Pancreas (tissue), 10 donors: Measurements from ENCODE around the gene ANKRD2. TPM values are rescaled to one million over a fixed set of nuclear protein-coding genes. Genes with fewer than 3 reads are reported as not detected.

Experiments
- ATAC-seq, 4 donors: fragments of 200-7000 bp; cut with Tn5 transposase; one replicate each; pipeline versions ENCODE4 v1.8.0 to v1.9.1; 2020; ENCODE audit warnings: mild to moderate bottlenecking in 4 of 4, moderate library complexity in 4 of 4
- DNase-seq, 6 donors: peaks; one replicate each; pipeline ENCODE4 v3.0.0-alpha.2; 2020
- FAIRE-seq: peaks from 2 replicates; lab custom pipeline; 2012; peaks lifted over from hg19 to GRCh38; lab: Jason Lieb, UNC
- H3K27ac ChIP-seq, 4 donors: fragments of 200-600 bp; sonication (generic); 1 replicate in 3 of 4; 2 replicates in 1 of 4; pipeline versions ENCODE4 v1.5.0 to v1.8.0; 2020
- H3K27me3 ChIP-seq, 4 donors: fragments of 200-600 bp; one replicate each; pipeline ENCODE4 v1.8.0; 2021
- H3K36me3 ChIP-seq, 3 donors: fragments of 200-600 bp; sonication (generic) in 1 of 3; one replicate each; pipeline versions ENCODE4 v1.5.0 to v1.8.0; 2020 to 2021
- H3K4me1 ChIP-seq, 3 donors: fragments of 200-600 bp; one replicate each; pipeline ENCODE4 v1.8.0; 2021
- H3K4me3 ChIP-seq, 4 donors: fragments of 200-600 bp; sonication (generic) in 2 of 4; one replicate each; pipeline versions ENCODE4 v1.5.0 to v1.8.0; 2020 to 2021
- H3K9me3 ChIP-seq, 4 donors: fragments of 200-600 bp; one replicate each; pipeline ENCODE4 v1.8.0; 2021
- WGBS, 2 donors: extraction: QIAGEN DNeasy Blood & Tissue Kit; methylation state at CpG; one replicate each; pipeline ENCODE4 v1.1.7; 2013; 5-methylcytosine and 5-hydroxymethylcytosine counted together
- intact Hi-C, 3 donors: fragments of 100-400 bp; cut with DNase I; formaldehyde crosslinking; loops; one replicate each; pipeline versions ENCODE4 v1.11.1 to v1.14.2; 2022
- polyA plus RNA-seq, 2 donors: library from polyadenylated mRNA; stranded (reverse); fragments of 200-250 nt; gene quantifications; one replicate each; pipeline ENCODE4 v1.2.3, GENCODE V29; 2013
- total RNA-seq, 6 donors: library from RNA; stranded (reverse); fragmentation: NEBNext Ultra II Directional in 4 of 6; extraction: Animal tissue kit (Norgen Biotek cat#: 25700) in 4 of 6; gene quantifications; one replicate each; pipeline versions ENCODE4 v1.2.1 to v1.2.4, GENCODE V29; 2021 to 2023
- TF ChIP-seq, protein P1 (sequence below), 4 donors: fragments of 200-600 bp; sonication (generic) in 3 of 4; IDR thresholded peaks; one replicate each; pipeline versions ENCODE4 v1.5.0 to v1.8.0; 2021; ENCODE audit warnings: antibody characterized with exemption in 4 of 4
- donor health status: healthy with polysubstance abuse.
- donor health status: DM: no; HTN: no; CAD: no; lungs with moderate emphysema.
- donor health status: DM: no; HTN: no; CAD: no.
- donor health status: control.
- donor health status: control.
- donor health status: Bipolar disorder and iron deficiency.
- donor health status: DM: yes; HTN: yes; CAD: no.
- donor health status: DM: no; HTN: no; CAD: no.
- donor health status: DM: no; HTN: no; CAD: no.
- donor health status: DM: yes; HTN: yes; CAD: no.

ANKRD2 gene
- total and polyA plus RNA-seq, 8 donors = 0.12 to 1.6 (median 0.39) TPM

DNA sequence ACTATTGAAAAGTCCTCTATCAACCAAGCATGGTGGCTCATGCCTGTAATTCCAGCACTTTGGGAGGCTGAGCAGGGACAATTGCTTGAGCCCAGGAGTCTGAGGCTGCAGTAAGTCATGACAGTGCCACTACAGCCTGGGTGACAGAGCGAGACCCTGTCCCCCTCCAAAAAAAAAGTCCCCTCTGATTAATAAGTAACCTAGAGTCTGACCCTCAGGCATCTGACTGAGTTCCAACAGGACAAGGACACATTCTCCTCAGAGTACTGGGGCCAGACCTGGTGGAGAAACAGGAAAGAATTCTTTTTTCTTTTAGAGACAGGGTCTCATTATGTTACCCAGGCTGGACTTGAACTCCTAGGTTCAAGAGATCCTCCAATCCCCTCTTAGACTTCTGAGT, 50.7 kb downstream of the ANKRD2 start:
- 41 to 55% methylated on average over 1 of the region's 1 CpG for WGBS, 2 donors
- Histone ChIP-seq H3K36me3 (no peaks in the 10 kb centered on the region), H3K27ac (peak overlapping the region in 1 of 4 donors; percentile 27), H3K27me3 (no peaks in the 10 kb centered on the region), H3K4me1 (peaks cover 0 to 3% (median 0%) of the 10 kb centered on the region in 3 donors), H3K9me3 (no peaks in the 10 kb centered on the region), H3K4me3 (no peak overlapping the region)
- TF ChIP-seq, protein P1, sequence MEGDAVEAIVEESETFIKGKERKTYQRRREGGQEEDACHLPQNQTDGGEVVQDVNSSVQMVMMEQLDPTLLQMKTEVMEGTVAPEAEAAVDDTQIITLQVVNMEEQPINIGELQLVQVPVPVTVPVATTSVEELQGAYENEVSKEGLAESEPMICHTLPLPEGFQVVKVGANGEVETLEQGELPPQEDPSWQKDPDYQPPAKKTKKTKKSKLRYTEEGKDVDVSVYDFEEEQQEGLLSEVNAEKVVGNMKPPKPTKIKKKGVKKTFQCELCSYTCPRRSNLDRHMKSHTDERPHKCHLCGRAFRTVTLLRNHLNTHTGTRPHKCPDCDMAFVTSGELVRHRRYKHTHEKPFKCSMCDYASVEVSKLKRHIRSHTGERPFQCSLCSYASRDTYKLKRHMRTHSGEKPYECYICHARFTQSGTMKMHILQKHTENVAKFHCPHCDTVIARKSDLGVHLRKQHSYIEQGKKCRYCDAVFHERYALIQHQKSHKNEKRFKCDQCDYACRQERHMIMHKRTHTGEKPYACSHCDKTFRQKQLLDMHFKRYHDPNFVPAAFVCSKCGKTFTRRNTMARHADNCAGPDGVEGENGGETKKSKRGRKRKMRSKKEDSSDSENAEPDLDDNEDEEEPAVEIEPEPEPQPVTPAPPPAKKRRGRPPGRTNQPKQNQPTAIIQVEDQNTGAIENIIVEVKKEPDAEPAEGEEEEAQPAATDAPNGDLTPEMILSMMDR (IDR thresholded peaks at IDR 0.05) = no peak
- no peak for DNase-seq
- intact Hi-C loops = no loop called here
- no peak for FAIRE-seq
- peak in 2 of 4 donors; percentile 40 to 63 for ATAC-seq

DNA sequence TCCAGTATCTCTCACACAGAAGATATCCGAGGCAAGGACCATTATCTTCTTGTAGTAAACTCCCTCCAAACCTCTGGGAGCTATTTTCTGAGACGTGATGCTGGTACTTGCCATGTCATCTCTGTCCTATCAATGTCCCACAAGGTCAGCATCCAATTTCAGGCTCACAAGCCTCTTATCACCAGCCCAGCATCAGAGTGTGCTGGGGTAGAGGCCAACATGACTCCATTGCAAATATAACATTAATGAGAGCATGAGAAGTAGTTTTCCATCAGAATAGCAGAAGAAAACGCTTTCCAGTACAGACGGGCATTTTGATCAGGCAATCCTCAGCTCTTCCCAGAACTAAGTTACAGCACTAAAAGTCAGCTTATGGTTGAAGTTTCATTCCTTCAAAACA, 55.2 kb downstream of the ANKRD2 start:
- DNase-seq = no peak
- no peaks in the 10 kb centered on the region for H3K27me3 ChIP-seq
- WGBS, 2 donors = 51 to 58% methylated on average over 4 of the region's 4 CpGs
- no peaks in the 10 kb centered on the region for H3K36me3 ChIP-seq
- intact Hi-C loops = no loop called here
- TF ChIP-seq, protein P1 (IDR thresholded peaks at IDR 0.05) = no peak
- H3K4me3 ChIP-seq = no peak overlapping the region
- H3K4me1 ChIP-seq = peaks cover 0 to 3% (median 0%) of the 10 kb centered on the region in 3 donors
- no peak for ATAC-seq
- no peak for FAIRE-seq
- H3K27ac ChIP-seq = no peak overlapping the region
- H3K9me3 ChIP-seq = no peaks in the 10 kb centered on the region

DNA sequence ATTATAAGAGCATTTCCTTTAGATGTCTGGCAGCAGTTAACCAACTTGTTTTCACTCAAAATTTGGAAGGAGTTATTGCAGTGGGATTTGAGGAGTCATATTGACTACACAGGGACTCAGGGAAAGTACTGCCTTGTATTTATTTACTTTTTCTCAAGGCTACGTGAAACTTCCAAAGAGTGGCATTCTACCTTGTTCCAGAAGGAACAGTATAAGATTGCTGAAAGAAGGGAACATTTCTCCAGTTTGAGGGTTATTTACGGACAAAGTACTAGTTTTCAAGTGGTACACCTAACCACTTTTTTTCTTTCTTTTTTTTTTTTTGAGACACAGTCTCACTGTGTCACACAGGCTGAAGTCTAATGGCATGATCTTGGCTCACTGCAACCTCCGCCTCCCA, 55.6 kb downstream of the ANKRD2 start:
- peak in 1 of 4 donors; percentile 46 for ATAC-seq

DNA sequence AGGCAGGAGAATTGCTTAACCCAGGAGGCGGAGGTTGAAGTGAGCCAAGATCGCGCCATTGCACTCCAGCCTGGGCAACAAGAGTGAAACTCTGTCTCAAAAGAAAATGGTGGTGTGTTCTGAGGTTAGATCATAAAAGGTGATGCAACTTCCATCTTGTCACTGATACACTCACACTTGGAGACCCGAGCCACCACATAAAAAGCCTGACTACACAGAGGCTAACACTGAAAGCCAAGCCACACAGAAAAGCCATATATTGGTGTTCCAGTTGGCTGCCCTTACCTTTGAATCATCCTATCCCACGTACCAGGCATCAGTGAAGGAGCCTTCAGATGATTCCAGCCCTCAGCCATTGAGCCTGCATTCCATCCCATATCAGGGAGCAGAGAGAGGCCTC, 56.7 kb downstream of the ANKRD2 start:
- TF ChIP-seq, protein P1 (IDR thresholded peaks at IDR 0.05) = no peak
- Histone ChIP-seq H3K9me3 (no peaks in the 10 kb centered on the region), H3K27me3 (no peaks in the 10 kb centered on the region), H3K27ac (no peak overlapping the region), H3K36me3 (no peaks in the 10 kb centered on the region), H3K4me1 (no peaks in the 10 kb centered on the region), H3K4me3 (no peak overlapping the region)
- whole genome bisulfite sequencing, 2 donors = 95 to 98% methylated on average over 5 of the region's 5 CpGs
- intact Hi-C loops = no loop called here
- ATAC-seq = no peak
- no peak for DNase-seq
- no peak for FAIRE-seq

More for the DNA sequence above, 55.6 kb downstream of the ANKRD2 start:
- Histone ChIP-seq H3K27me3 (no peaks in the 10 kb centered on the region), H3K4me1 (peaks cover 0 to 1% (median 0%) of the 10 kb centered on the region in 3 donors), H3K9me3 (no peaks in the 10 kb centered on the region), H3K27ac (no peak overlapping the region), H3K4me3 (no peak overlapping the region), H3K36me3 (no peaks in the 10 kb centered on the region)
- DNase-seq = no peak
- 65 to 71% methylated on average over 3 of the region's 3 CpGs for WGBS, 2 donors
- intact Hi-C loops = no loop called here
- FAIRE-seq = no peak
- TF ChIP-seq, protein P1 (IDR thresholded peaks at IDR 0.05) = no peak

DNA sequence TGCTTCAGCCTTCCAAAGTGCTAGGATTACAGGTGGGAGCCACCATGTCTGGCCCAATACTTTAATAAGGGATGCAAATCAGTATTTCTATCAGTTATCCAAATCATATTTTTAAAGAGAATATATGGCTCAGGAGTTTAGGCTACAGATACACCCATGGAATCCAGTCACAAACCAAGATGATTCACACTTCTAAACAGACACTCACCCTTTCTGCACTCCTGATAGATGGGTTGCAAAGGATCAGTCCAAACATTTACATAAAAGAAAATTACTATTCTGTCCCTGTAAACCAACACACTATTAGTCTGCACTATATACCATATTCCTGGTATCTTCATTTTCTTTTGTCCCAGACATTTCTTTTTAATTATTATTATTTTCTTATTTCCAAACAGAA, 58.5 kb downstream of the ANKRD2 start:
- TF ChIP-seq, protein P1 (IDR thresholded peaks at IDR 0.05) = no peak
- no peak overlapping the region for H3K4me3 ChIP-seq
- H3K27me3 ChIP-seq = no peaks in the 10 kb centered on the region
- no peaks in the 10 kb centered on the region for H3K4me1 ChIP-seq
- FAIRE-seq (no peak), ATAC-seq (no peak), DNase-seq (no peak)
- H3K27ac ChIP-seq = no peak overlapping the region
- no peaks in the 10 kb centered on the region for H3K9me3 ChIP-seq
- intact Hi-C loops = no loop called here
- no peaks in the 10 kb centered on the region for H3K36me3 ChIP-seq
